GM10847 (cell line): ENCODE data around the gene HBA2.
"Not testable (repeated sequence)": the region's sequence is repeated elsewhere in the genome, so short reads cannot be mapped to it uniquely, and the experiment has no call there.

Experiments used
- POLR2A ChIP-seq: IDR thresholded peaks from 2 replicates; pipeline ENCODE4 v1.6.1; 2011; ENCODE audit not compliant: insufficient read length; ENCODE audit errors: extremely low read depth

HBA2 gene

GRCh38 chr16:172374-172941 is at the start of gene HBA2:
Gene HBA2, plus strand, starts transcription at chr16:172876. Its CDS starts 37 bp downstream, at chr16:172913.
- not testable (repeated sequence) for TF ChIP-seq POLR2A

GRCh38 chr16:125011-125410 is 47.7 kb upstream of the HBA2 start:
- no peak for TF ChIP-seq POLR2A

GRCh38 chr16:129075-129474 is 43.6 kb upstream of the HBA2 start:
- TF ChIP-seq POLR2A, result no peak

GRCh38 chr16:130533-131173 is 42.0 kb upstream of the HBA2 start:
- TF ChIP-seq POLR2A, result no peak

GRCh38 chr16:132120-132519 is 40.6 kb upstream of the HBA2 start:
- TF ChIP-seq POLR2A, result no peak

GRCh38 chr16:133716-134115 is 39.0 kb upstream of the HBA2 start:
- no peak for TF ChIP-seq POLR2A

- no peak for TF ChIP-seq POLR2A
These were observed 34.6 kb upstream of the HBA2 start for GRCh38 chr16:138049-138417.

- no peak for TF ChIP-seq POLR2A
These were observed 32.4 kb upstream of the HBA2 start for GRCh38 chr16:140175-140857.

- TF ChIP-seq POLR2A, result no peak
These were observed 30.2 kb upstream of the HBA2 start for GRCh38 chr16:142405-142967.

- TF ChIP-seq POLR2A, result no peak
These were observed 29.6 kb upstream of the HBA2 start for GRCh38 chr16:143047-143446.

GRCh38 chr16:143456-143855 is 29.2 kb upstream of the HBA2 start:
- TF ChIP-seq POLR2A, result no peak

GRCh38 chr16:144797-145252 is 27.9 kb upstream of the HBA2 start:
- TF ChIP-seq POLR2A, result no peak

GRCh38 chr16:146646-147045 is 26.0 kb upstream of the HBA2 start:
- no peak for TF ChIP-seq POLR2A

- no peak for TF ChIP-seq POLR2A
These were observed 23.5 kb upstream of the HBA2 start for GRCh38 chr16:149024-149660.
